Panc1 (cell line): ENCODE results near the gene AMHR2. TPM values are rescaled to one million over a fixed set of nuclear protein-coding genes. Genes with fewer than 3 reads are reported as not detected.

Experiments used
- ATAC-seq: fragments of 200-7000 bp; cut with Tn5 transposase; 2 replicates; pipeline ENCODE4 v1.9.1; 2020; ENCODE audit warnings: mild to moderate bottlenecking, moderate library complexity
- BruUV-seq: library from RNA; stranded (reverse); fragments of 400-500 nt; replicated peaks from 2 replicates; lab custom pipeline; 2021; lab: Mats Ljungman, UMichigan
- CTCF ChIA-PET: fragments of 300-600 bp; sonication (Branson Sonifier 250); formaldehyde crosslinking; loops from one replicate; lab custom pipeline; 2022; ENCODE audit warnings: antibody characterized with exemption; lab: Charles Lee
- POLR2A ChIA-PET: fragments of 300-600 bp; sonication (Branson Sonifier 250); formaldehyde crosslinking; loops from one replicate; lab custom pipeline; 2022; ENCODE audit warnings: antibody characterized with exemption; lab: Charles Lee
- DNase-seq: peaks from one replicate; pipeline ENCODE4 v3.0.0-alpha.2; 2010; ENCODE audit warnings: low read depth, low spot score
- H3K27ac ChIP-seq: 2 replicates; pipeline ENCODE4 v1.5.1; 2011; ENCODE audit warnings: mild to moderate bottlenecking, low read length, inconsistent platforms
- H3K27me3 ChIP-seq: fragments of 200-500 bp; sonication (Bioruptor generic); 2 replicates; pipeline ENCODE4 v1.6.0; 2014; ENCODE audit warnings: low read length, inconsistent platforms; ENCODE audit not compliant: control insufficient read depth, insufficient read depth
- H3K36me3 ChIP-seq: fragments of 200-500 bp; sonication (Bioruptor generic); 2 replicates; pipeline ENCODE4 v1.5.1; 2014; ENCODE audit warnings: inconsistent platforms, mild to moderate bottlenecking, low read length, moderate library complexity; ENCODE audit not compliant: control insufficient read depth, insufficient read depth
- H3K4me1 ChIP-seq: 2 replicates; pipeline ENCODE4 v1.5.1; 2011; ENCODE audit warnings: inconsistent platforms, mild to moderate bottlenecking, low read length, moderate library complexity; ENCODE audit not compliant: control insufficient read depth, insufficient read depth
- H3K4me3 ChIP-seq, 2 experiments: 2 replicates each; pipeline ENCODE4 v1.5.1; 2011 to 2012; ENCODE audit warnings: low read depth in 2 of 2, low read length in 2 of 2, mild to moderate bottlenecking in 2 of 2, inconsistent platforms in 1 of 2, moderate library complexity in 1 of 2
- H3K9me3 ChIP-seq: fragments of 200-500 bp; sonication (Bioruptor generic); 2 replicates; pipeline ENCODE4 v1.5.1; 2014; ENCODE audit warnings: low read depth, mild to moderate bottlenecking, inconsistent platforms, low read length, moderate library complexity; ENCODE audit not compliant: control insufficient read depth, insufficient read depth
- CTCF ChIP-seq: fragments of 450-650 bp; IDR thresholded peaks from 2 replicates; pipeline ENCODE4 v1.5.1; 2017; ENCODE audit warnings: mild to moderate bottlenecking
- POLR2AphosphoS5 ChIP-seq: IDR thresholded peaks from 2 replicates; pipeline ENCODE4 v1.6.1; 2012; ENCODE audit warnings: mild to moderate bottlenecking, low read depth, low read length, moderate library complexity
- REST ChIP-seq, 2 experiments: IDR thresholded peaks; 2 replicates each; pipeline ENCODE4 v1.6.1; 2011 to 2012; ENCODE audit warnings: low read depth in 2 of 2, control low read depth in 1 of 2, low read length in 1 of 2, mild to moderate bottlenecking in 1 of 2, moderate library complexity in 1 of 2; ENCODE audit not compliant: insufficient read depth in 1 of 2
- SIN3A ChIP-seq: IDR thresholded peaks from 2 replicates; pipeline ENCODE4 v1.6.1; 2012; ENCODE audit warnings: low read depth, mild to moderate bottlenecking, low read length, moderate library complexity, borderline replicate concordance; ENCODE audit not compliant: insufficient read depth
- TCF7L2 ChIP-seq: IDR thresholded peaks from 2 replicates; pipeline ENCODE4 v1.6.1; 2011; ENCODE audit warnings: mild to moderate bottlenecking, low read depth, low read length, inconsistent platforms
- in situ Hi-C: cut with HindIII; loops from 2 replicates; pipeline ENCODE4 v1.10.0; 2016; ENCODE audit warnings: low sequenced_read_pairs, low pct_unique_long_range_greater_than_20kb
- intact Hi-C: fragments of 100-400 bp; cut with micrococcal nuclease; formaldehyde crosslinking; loops from one replicate; pipeline ENCODE4 v1.10.0; 2022; ENCODE audit not compliant: unreplicated experiment
- total RNA-seq: library from RNA; stranded (reverse); gene quantifications from one replicate; pipeline ENCODE4 v1.2.1, GENCODE V29; 2021; ENCODE audit not compliant: unreplicated experiment

The AMHR2 gene
- total RNA-seq, 1 experiment from 2014 or later = 0.13 TPM

GRCh38 chr12:53425515-53426150 is 2.0 kb downstream of the AMHR2 start:
- POLR2A ChIA-PET = no interaction called here

More at GRCh38 chr12:53425515-53426150, 2.0 kb downstream of the AMHR2 start:
- ATAC-seq (no peak), DNase-seq (no peak)
- peaks cover 8% of the 10 kb centered on the region for H3K4me1 ChIP-seq
- in situ Hi-C loops = no loop called here
- H3K4me3 ChIP-seq = no peak overlapping the region
- no peak overlapping the region for H3K27ac ChIP-seq
- no TSS peak for BruUV-seq
- no peaks in the 10 kb centered on the region for H3K27me3 ChIP-seq
- CTCF ChIA-PET = interaction anchor here (0.6 to 1.7 kb wide), 2 partner anchors 73 to 82 kb away, joined by 3 to 7 read pairs; no protein-coding TSS in a partner anchor
- intact Hi-C loops = no loop called here
- TF ChIP-seq POLR2AphosphoS5 (no peak), SIN3A (no peak), CTCF (no peak), TCF7L2 (no peak), REST (IDR thresholded peaks at IDR 0.05; ENCODE audit: insufficient read depth in 1 of 2, low read depth in 2 of 2, low read length in 1 of 2) (no peak)
- no peaks in the 10 kb centered on the region for H3K36me3 ChIP-seq
- no peaks in the 10 kb centered on the region for H3K9me3 ChIP-seq
